ENCODE results near the gene TMCC1.

GRCh38 chr3:129936757-129937156, 43.2 kb upstream of the TMCC1 start:
- TF ChIP-seq CTCF (IDR thresholded peaks at IDR 0.05), result no peak
- TF ChIP-seq POLR2A (IDR thresholded peaks at IDR 0.05), result no peak

All from thyroid gland (tissue), 4 donors.